ENCODE results near the gene SLC25A34. TPM values are rescaled to one million over a fixed set of nuclear protein-coding genes. Genes with fewer than 3 reads are reported as not detected.

The SLC25A34 gene
- total RNA-seq, 2 donors from 2014 or later, result 2.4 to 7.5 TPM

DNA sequence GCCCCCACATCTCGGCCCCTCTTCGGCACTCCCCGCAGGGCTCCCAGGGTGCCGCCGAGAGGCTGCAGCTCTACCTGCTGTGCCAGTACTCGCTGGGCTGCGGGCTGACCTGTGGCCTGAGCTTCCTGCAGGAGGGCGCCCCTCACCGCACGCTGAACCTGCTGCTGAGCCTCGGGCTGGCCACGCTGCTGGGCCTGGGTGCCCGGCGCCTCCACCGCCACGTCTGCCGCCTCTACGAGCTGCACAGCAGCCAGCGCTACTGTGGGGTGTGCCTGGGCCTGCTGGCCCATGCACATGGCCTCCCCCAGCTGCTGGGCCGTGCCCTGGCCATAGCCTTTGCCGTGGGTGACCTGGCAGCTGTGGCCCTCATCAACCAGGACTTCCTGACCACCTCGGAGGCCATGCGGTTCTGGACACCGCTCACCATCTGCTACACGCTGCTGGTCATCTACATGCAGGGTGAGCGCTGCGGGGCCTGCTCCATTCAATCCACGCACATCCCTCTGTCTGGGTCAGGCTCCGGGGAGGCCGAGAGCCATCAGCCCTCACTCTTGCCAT is 8.1 kb downstream of the SLC25A34 start:
- ATAC-seq (ENCODE audit: insufficient number of reproducible peaks, low FRiP score, low read depth) (no peak), DNase-seq (ENCODE audit: low spot score) (no peak)
- no peak overlapping the region for H3K4me3 ChIP-seq
- TF ChIP-seq, protein P1, sequence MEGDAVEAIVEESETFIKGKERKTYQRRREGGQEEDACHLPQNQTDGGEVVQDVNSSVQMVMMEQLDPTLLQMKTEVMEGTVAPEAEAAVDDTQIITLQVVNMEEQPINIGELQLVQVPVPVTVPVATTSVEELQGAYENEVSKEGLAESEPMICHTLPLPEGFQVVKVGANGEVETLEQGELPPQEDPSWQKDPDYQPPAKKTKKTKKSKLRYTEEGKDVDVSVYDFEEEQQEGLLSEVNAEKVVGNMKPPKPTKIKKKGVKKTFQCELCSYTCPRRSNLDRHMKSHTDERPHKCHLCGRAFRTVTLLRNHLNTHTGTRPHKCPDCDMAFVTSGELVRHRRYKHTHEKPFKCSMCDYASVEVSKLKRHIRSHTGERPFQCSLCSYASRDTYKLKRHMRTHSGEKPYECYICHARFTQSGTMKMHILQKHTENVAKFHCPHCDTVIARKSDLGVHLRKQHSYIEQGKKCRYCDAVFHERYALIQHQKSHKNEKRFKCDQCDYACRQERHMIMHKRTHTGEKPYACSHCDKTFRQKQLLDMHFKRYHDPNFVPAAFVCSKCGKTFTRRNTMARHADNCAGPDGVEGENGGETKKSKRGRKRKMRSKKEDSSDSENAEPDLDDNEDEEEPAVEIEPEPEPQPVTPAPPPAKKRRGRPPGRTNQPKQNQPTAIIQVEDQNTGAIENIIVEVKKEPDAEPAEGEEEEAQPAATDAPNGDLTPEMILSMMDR (IDR thresholded peaks at IDR 0.05), result no peak
- no peaks in the 10 kb centered on the region for H3K9me3 ChIP-seq
- H3K4me1 ChIP-seq (ENCODE audit: control insufficient read depth in 1 of 2, low read depth in 2 of 2), result peaks cover 26 to 55% of the 10 kb centered on the region in 2 donors
- H3K27ac ChIP-seq, result peak overlapping the region in 1 of 2 donors; percentile 93
- H3K36me3 ChIP-seq, result peaks cover 6% of the 10 kb centered on the region
- H3K27me3 ChIP-seq (replicated peaks; ENCODE audit: insufficient read depth), result no peaks in the 10 kb centered on the region

DNA sequence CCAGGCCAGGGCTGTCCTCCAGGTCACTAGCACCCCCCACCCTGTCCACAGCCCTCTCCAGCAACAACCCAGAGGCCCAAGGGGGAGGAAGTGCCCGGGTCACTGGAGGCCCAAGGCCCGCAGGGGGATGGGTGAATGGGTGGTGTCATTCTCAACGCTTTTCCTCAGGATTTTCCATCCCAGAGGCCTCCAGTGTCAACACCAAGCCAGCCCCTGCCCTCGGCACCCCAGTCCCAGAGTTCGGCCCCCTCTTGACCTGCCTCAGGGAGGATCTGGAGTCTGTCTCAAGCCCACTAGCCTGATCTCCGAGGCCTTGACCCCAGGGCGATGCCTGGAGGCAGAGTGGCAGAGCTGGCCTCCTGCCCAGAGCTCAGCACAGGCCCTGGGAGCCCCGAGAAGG is 11.3 kb downstream of the SLC25A34 start:
- TF ChIP-seq, protein P1 (IDR thresholded peaks at IDR 0.05), result no peak
- Histone ChIP-seq H3K9me3 (no peaks in the 10 kb centered on the region), H3K4me1 (ENCODE audit: control insufficient read depth in 1 of 2, low read depth in 2 of 2) (peaks cover 46 to 66% of the 10 kb centered on the region in 2 donors), H3K36me3 (no peaks in the 10 kb centered on the region), H3K4me3 (peak overlapping the region; percentile 67), H3K27me3 (replicated peaks; ENCODE audit: insufficient read depth) (no peaks in the 10 kb centered on the region), H3K27ac (peak overlapping the region; percentile 93 to 99)
- no peak for DNase-seq (ENCODE audit: low spot score)
- ATAC-seq (ENCODE audit: insufficient number of reproducible peaks, low FRiP score, low read depth), result no peak

DNA sequence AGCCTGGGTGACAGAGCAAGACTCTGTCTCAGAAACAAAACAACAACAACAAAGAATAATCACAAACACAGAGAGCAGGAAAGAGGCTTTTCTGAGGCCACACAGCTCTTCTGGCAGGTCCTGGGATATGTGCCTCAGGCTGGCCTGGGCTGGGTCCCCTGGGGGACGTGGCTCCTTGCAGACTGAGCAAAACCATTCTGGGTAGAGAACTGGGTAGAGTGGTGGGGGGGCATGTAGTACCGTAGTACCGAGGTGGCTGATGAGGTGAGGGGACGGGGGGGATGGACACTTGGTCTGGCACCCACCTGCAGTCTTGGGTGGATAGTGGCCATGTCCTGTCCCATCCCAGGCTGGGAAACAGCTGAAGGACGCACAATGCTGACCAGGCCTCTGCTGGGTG is 12.2 kb downstream of the SLC25A34 start:
- no peaks in the 10 kb centered on the region for H3K36me3 ChIP-seq
- peaks cover 46 to 68% of the 10 kb centered on the region in 2 donors for H3K4me1 ChIP-seq (ENCODE audit: control insufficient read depth in 1 of 2, low read depth in 2 of 2)
- H3K27ac ChIP-seq, result peak overlapping the region; percentile 93 to 99
- H3K4me3 ChIP-seq, result peak overlapping the region; percentile 67
- DNase-seq (ENCODE audit: low spot score) (no peak), ATAC-seq (ENCODE audit: insufficient number of reproducible peaks, low FRiP score, low read depth) (no peak)
- no peaks in the 10 kb centered on the region for H3K9me3 ChIP-seq
- H3K27me3 ChIP-seq (replicated peaks; ENCODE audit: insufficient read depth), result no peaks in the 10 kb centered on the region
- TF ChIP-seq, protein P1 (IDR thresholded peaks at IDR 0.05), result no peak

DNA sequence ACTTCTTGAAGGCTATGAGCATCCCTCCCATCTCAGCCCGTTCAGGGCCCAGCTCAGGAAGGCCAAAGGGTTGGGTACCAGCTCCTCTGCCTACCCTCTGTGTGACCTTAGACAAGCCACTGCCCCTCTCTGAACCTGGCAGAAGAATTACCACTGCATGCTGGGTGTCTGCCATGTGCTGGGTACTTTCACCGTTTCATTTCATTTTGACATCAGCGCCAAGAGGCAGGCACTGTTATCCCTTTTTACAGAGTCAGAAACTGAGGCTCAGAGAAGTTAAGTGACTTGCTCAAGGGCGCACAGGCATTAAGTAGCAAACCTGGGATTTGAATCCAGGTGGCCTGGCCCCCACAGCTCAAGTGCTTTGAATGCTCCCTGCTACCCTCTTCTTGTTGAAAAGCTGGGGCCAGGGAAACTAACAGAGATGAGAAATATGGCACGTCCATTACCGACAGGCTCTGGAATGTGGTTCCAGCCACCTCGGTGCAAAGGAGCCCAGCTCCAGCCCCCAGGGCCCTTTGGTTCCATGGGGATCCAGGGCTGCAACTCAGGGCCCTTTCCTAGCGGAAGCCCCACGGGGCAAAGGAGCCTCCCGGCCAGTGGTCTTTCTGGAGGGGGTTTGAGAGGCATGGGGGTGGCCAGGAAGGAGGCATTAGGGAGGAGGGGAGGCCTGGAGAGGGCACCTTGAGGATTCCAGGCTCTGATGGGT is 12.8 kb downstream of the SLC25A34 start:
- Histone ChIP-seq H3K4me1 (ENCODE audit: control insufficient read depth in 1 of 2, low read depth in 2 of 2) (peaks cover 46 to 74% of the 10 kb centered on the region in 2 donors), H3K4me3 (peak overlapping the region; percentile 67), H3K36me3 (no peaks in the 10 kb centered on the region), H3K27ac (peak overlapping the region; percentile 93 to 99), H3K9me3 (no peaks in the 10 kb centered on the region), H3K27me3 (replicated peaks; ENCODE audit: insufficient read depth) (no peaks in the 10 kb centered on the region)
- TF ChIP-seq, protein P1 (IDR thresholded peaks at IDR 0.05), result no peak
- ATAC-seq (ENCODE audit: insufficient number of reproducible peaks, low FRiP score, low read depth) (no peak), DNase-seq (ENCODE audit: low spot score) (no peak)

DNA sequence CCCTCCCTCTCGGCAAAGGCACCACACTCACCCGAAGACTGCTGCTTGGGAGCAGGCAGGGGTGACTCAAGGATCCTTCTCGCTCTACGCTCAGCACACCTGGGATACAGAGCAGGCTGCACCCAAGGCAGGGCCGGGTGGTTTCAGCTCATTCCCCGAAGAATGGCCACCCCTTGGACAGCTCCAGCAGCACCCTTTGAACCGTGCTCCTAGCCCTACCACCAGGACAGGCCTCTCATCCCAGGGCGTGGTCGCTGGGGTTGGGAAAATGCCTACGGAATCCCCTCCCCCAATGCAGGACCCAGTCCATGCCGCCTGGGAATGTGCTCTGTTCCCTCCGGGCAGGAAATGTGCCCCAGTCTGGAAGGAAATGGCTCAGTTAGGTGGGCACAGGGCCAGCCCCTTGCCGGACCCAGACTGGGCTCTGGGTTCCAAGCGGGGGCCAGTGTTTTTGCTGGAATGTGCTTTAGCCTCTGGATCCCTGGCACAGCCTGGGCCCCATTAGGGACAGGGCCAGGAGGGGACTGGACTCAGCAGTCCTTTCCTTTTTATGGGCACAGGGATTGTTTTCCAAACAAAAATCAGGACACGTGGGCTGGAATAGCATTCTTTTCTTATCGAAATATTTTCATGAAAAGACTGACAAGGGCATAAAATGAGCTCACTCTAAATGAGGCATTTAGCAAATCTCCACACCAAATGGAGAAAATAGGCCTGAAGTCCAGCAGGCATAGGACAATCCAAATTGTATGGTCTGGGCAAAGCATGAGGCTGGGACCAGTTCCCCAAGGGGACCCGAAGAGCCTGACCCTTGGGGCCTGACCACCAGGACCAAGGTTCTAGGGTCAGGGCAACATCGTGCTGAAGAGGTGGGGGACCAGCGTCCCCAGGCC is 13.6 kb downstream of the SLC25A34 start:
- peak overlapping the region; percentile 95 to 99 for H3K27ac ChIP-seq
- DNase-seq (ENCODE audit: low spot score) (peak; percentile 81), ATAC-seq (ENCODE audit: insufficient number of reproducible peaks, low FRiP score, low read depth) (peak; percentile 84)
- peaks cover 46 to 79% of the 10 kb centered on the region in 2 donors for H3K4me1 ChIP-seq (ENCODE audit: control insufficient read depth in 1 of 2, low read depth in 2 of 2)
- H3K27me3 ChIP-seq (replicated peaks; ENCODE audit: insufficient read depth), result no peaks in the 10 kb centered on the region
- H3K9me3 ChIP-seq, result no peaks in the 10 kb centered on the region
- TF ChIP-seq, protein P1 (IDR thresholded peaks at IDR 0.05), result no peak
- peak overlapping the region; percentile 67 for H3K4me3 ChIP-seq
- H3K36me3 ChIP-seq, result no peaks in the 10 kb centered on the region
